B cell (primary cell): Measurements from ENCODE around the gene TRABD. TPM values are rescaled to one million over a fixed set of nuclear protein-coding genes. Genes with fewer than 3 reads are reported as not detected.
A peak's percentile ranks its signal among the peaks of the same experiment; 100 is the strongest.

ENCODE experiments used
- ATAC-seq: fragments of 200-7000 bp; cut with Tn5 transposase; one replicate; pipeline ENCODE4 v1.10.0; 2021; ENCODE audit warnings: low read depth, mild to moderate bottlenecking, moderate number of reproducible peaks, moderate library complexity
- CTCF ChIA-PET: fragments of 350-600 bp; sonication (Branson Sonifier 250); formaldehyde crosslinking; loops from one replicate; lab custom pipeline; 2021; ENCODE audit warnings: antibody characterized with exemption, inconsistent platforms; lab: Charles Lee
- POLR2A ChIA-PET: fragments of 350-600 bp; sonication (Branson Sonifier 250); formaldehyde crosslinking; loops from one replicate; lab custom pipeline; 2021; ENCODE audit warnings: antibody characterized with exemption; lab: Charles Lee
- DNase-seq: peaks from one replicate; pipeline ENCODE4 v3.0.0; 2013
- H2AFZ ChIP-seq: 2 replicates; pipeline ENCODE4 v1.6.1; 2012; ENCODE audit warnings: mild to moderate bottlenecking, low read depth, low read length; ENCODE audit not compliant: insufficient read depth, poor library complexity, severe bottlenecking
- H3K27ac ChIP-seq, 2 donors: 1 replicate in 1 of 2; 2 replicates in 1 of 2; pipeline ENCODE4 v1.5.1; 2012 to 2013; ENCODE audit warnings: low read length in 2 of 2, mild to moderate bottlenecking in 2 of 2, moderate library complexity in 1 of 2
- H3K27me3 ChIP-seq, 4 experiments: fragments of 200-600 bp in 1 of 4; sonication (generic) in 1 of 4; replicated peaks in 1 of 4; 1 replicate in 2 of 4; 2 replicates in 2 of 4; pipeline versions ENCODE4 v1.6.1 to v1.7.0; 2013 to 2016; ENCODE audit warnings: low read length in 3 of 4, mild to moderate bottlenecking in 2 of 4, mixed read lengths in 1 of 4, moderate library complexity in 1 of 4; ENCODE audit not compliant: insufficient read depth in 4 of 4, control insufficient read depth in 3 of 4; ENCODE audit errors: control extremely low read depth in 1 of 4
- H3K36me3 ChIP-seq, 2 experiments: replicated peaks in 1 of 2; 1 replicate in 1 of 2; 2 replicates in 1 of 2; pipeline versions ENCODE4 v1.6.1 to v1.7.1; 2013; ENCODE audit warnings: low read length in 1 of 2; ENCODE audit not compliant: insufficient read depth in 2 of 2, control insufficient read depth in 1 of 2; ENCODE audit errors: control extremely low read depth in 1 of 2, extremely low read depth in 1 of 2
- H3K4me1 ChIP-seq, 2 donors: fragments of 200-600 bp in 1 of 2; sonication (generic) in 1 of 2; 1 replicate in 1 of 2; 2 replicates in 1 of 2; pipeline versions ENCODE4 v1.5.1 to v1.6.1; 2013 to 2017; ENCODE audit warnings: low read length in 2 of 2; ENCODE audit not compliant: control insufficient read depth in 2 of 2, insufficient read depth in 2 of 2
- H3K4me2 ChIP-seq: replicated peaks from 2 replicates; pipeline ENCODE3; 2012; ENCODE audit warnings: mild to moderate bottlenecking, low read depth, low read length; ENCODE audit not compliant: poor library complexity, severe bottlenecking
- H3K4me3 ChIP-seq, 5 experiments: fragments of 200-600 bp in 1 of 5; sonication (generic) in 1 of 5; 1 replicate in 3 of 5; 2 replicates in 2 of 5; pipeline versions ENCODE4 v1.5.1 to v1.7.0; 2011 to 2016; ENCODE audit warnings: low read length in 4 of 5, mild to moderate bottlenecking in 4 of 5, low read depth in 2 of 5, control low read depth in 1 of 5, moderate library complexity in 1 of 5; ENCODE audit not compliant: insufficient read depth in 1 of 5; ENCODE audit errors: control extremely low read depth in 1 of 5, extremely low read depth in 1 of 5
- H3K79me2 ChIP-seq: fragments of 200-600 bp; sonication (generic); one replicate; pipeline ENCODE4 v1.6.0; 2016; ENCODE audit warnings: low read length; ENCODE audit not compliant: control insufficient read depth, insufficient read depth
- H3K9ac ChIP-seq: fragments of 200-600 bp; sonication (generic); 2 replicates; pipeline ENCODE4 v1.6.1; 2017; ENCODE audit warnings: mild to moderate bottlenecking, low read length, moderate library complexity
- H3K9me3 ChIP-seq, 3 donors: one replicate each; pipeline versions ENCODE4 v1.6.1 to v1.7.1; 2013; ENCODE audit warnings: low read length in 2 of 3; ENCODE audit not compliant: control insufficient read depth in 2 of 3, insufficient read depth in 1 of 3; ENCODE audit errors: control extremely low read depth in 1 of 3
- H4K20me1 ChIP-seq: 2 replicates; pipeline ENCODE4 v1.6.0; 2012; ENCODE audit warnings: mild to moderate bottlenecking, low read length; ENCODE audit not compliant: insufficient read depth, control insufficient read depth, poor library complexity, severe bottlenecking
- H3K27ac Mint-ChIP-seq: one replicate; pipeline ENCODE4 v1.8.0; 2021; ENCODE audit warnings: mixed read lengths
- H3K27me3 Mint-ChIP-seq: one replicate; pipeline ENCODE4 v1.8.0; 2021; ENCODE audit warnings: mixed read lengths
- H3K4me1 Mint-ChIP-seq: one replicate; pipeline ENCODE4 v1.8.0; 2021; ENCODE audit warnings: mixed read lengths
- H3K4me3 Mint-ChIP-seq: one replicate; pipeline ENCODE4 v1.8.0; 2021; ENCODE audit warnings: mixed read lengths
- H3K9me3 Mint-ChIP-seq: one replicate; pipeline ENCODE4 v1.8.0; 2022; ENCODE audit warnings: mixed read lengths; ENCODE audit not compliant: insufficient read depth
- EZH2 ChIP-seq: IDR thresholded peaks from 2 replicates; pipeline ENCODE4 v1.6.1; 2012; ENCODE audit warnings: borderline replicate concordance, low read depth, mild to moderate bottlenecking, moderate library complexity, low read length; ENCODE audit not compliant: insufficient read depth, poor library complexity, severe bottlenecking
- WGBS: methylation state at CpG from one replicate; pipeline ENCODE4 v1.1.5; 2013; ENCODE audit warnings: missing lambda C conversion rate; ENCODE audit not compliant: insufficient coverage; 5-methylcytosine and 5-hydroxymethylcytosine counted together
- intact Hi-C: fragments of 100-400 bp; cut with micrococcal nuclease; formaldehyde crosslinking; loops from one replicate; pipeline ENCODE4 v1.10.0; 2022
- polyA plus RNA-seq: library from polyadenylated mRNA; depleted of rRNA; stranded (reverse); fragments of >200 nt; gene quantifications from 2 replicates; pipeline ENCODE4 v1.2.3, GENCODE V29; 2012
- total RNA-seq, 2 donors: library from RNA; stranded (reverse); fragments of 120-200 nt in 1 of 2; gene quantifications; 1 replicate in 1 of 2; 2 replicates in 1 of 2; pipeline versions ENCODE4 v1.2.3 to v1.2.4, GENCODE V29; 2013 to 2022
- TF ChIP-seq, protein P1 (sequence below): fragments of 200-600 bp; IDR thresholded peaks from one replicate; pipeline ENCODE4 v1.8.0; 2022; ENCODE audit warnings: antibody characterized with exemption, mild to moderate bottlenecking

Gene TRABD
- total and polyA plus RNA-seq, 2 donors (not counting 1 experiment from before 2014, with no cell fraction given) = 164 to 200 TPM

DNA sequence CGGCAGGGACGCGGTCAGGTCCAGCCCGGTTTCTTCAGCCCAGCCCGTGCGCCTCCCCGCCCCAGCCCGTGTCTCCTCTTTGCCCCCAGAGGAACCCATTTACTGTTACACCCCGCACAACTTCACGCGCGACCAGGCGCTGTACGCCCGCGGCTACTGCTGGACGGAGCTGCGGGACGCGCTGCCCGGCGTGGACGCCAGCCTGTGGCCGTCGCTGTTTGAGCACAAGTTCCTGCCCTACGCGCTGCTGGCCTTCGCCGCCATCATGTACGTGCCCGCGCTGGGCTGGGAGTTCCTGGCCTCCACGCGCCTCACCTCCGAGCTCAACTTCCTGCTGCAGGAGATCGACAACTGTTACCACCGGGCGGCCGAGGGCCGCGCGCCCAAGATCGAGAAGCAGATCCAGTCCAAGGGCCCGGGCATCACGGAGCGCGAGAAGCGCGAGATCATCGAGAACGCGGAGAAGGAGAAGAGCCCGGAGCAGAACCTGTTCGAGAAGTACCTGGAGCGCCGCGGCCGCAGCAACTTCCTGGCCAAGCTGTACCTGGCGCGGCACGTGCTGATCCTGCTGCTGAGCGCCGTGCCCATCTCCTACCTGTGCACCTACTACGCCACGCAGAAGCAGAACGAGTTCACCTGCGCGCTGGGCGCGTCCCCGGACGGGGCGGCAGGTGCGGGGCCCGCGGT, 8.7 kb upstream of the TRABD start:
- H3K36me3 ChIP-seq = no peaks in the 10 kb centered on the region
- peaks cover 27 to 39% of the 10 kb centered on the region in 2 donors for H3K4me1 ChIP-seq
- peaks cover 16% of the 10 kb centered on the region for H3K27me3 Mint-ChIP-seq
- H3K27me3 ChIP-seq = peaks cover 0 to 6% (median under 1%) of the 10 kb centered on the region in 4 experiments
- TF ChIP-seq EZH2 = no peak
- TF ChIP-seq, protein P1, sequence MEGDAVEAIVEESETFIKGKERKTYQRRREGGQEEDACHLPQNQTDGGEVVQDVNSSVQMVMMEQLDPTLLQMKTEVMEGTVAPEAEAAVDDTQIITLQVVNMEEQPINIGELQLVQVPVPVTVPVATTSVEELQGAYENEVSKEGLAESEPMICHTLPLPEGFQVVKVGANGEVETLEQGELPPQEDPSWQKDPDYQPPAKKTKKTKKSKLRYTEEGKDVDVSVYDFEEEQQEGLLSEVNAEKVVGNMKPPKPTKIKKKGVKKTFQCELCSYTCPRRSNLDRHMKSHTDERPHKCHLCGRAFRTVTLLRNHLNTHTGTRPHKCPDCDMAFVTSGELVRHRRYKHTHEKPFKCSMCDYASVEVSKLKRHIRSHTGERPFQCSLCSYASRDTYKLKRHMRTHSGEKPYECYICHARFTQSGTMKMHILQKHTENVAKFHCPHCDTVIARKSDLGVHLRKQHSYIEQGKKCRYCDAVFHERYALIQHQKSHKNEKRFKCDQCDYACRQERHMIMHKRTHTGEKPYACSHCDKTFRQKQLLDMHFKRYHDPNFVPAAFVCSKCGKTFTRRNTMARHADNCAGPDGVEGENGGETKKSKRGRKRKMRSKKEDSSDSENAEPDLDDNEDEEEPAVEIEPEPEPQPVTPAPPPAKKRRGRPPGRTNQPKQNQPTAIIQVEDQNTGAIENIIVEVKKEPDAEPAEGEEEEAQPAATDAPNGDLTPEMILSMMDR = no peak
- no peak overlapping the region for H2AFZ ChIP-seq
- H4K20me1 ChIP-seq = no peaks in the 10 kb centered on the region
- intact Hi-C loops = no loop called here
- ATAC-seq (no peak), DNase-seq (peak; percentile 12)
- ChIA-PET CTCF (interaction anchor here (1.1 to 1.2 kb wide), 2 partner anchors 18 to 61 kb away, joined by 3 read pairs; no protein-coding TSS in a partner anchor), POLR2A (interaction anchor here (1.1 to 8.0 kb wide), 2 partner anchors 14 to 192 kb away, joined by 4 to 54 read pairs; no protein-coding TSS in a partner anchor)
- H3K4me1 Mint-ChIP-seq = peaks cover 30% of the 10 kb centered on the region
- 97% methylated on average over 72 of the region's 76 CpGs for WGBS
- peaks cover 0 to 5% (median 0%) of the 10 kb centered on the region in 3 donors for H3K9me3 ChIP-seq
- H3K4me2 ChIP-seq = no peak overlapping the region
- no peak overlapping the region for H3K4me3 ChIP-seq
- H3K9me3 Mint-ChIP-seq = no peaks in the 10 kb centered on the region
- no peak overlapping the region for H3K4me3 Mint-ChIP-seq
- no peak overlapping the region for H3K27ac ChIP-seq
- no peaks in the 10 kb centered on the region for H3K79me2 ChIP-seq
- peak overlapping the region; percentile 46 for H3K27ac Mint-ChIP-seq
- H3K9ac ChIP-seq = no peak overlapping the region
